Activated T-cell treated with anti-CD3 and anti-CD28 coated beads, Interleukin-2, amount 50 U/mL, for 1 hour (primary cell): ENCODE results near the gene OTUD4.

Source experiments
- DNase-seq: peaks from one replicate; pipeline ENCODE4 v3.0.0-alpha.2; 2020

OTUD4 gene

GRCh38 chr4:145103496-145103895 is 76.9 kb downstream of the OTUD4 start:
- no peak for DNase-seq

- no peak for DNase-seq
Measured at GRCh38 chr4:145102619-145103018, 77.8 kb downstream of the OTUD4 start.

- no peak for DNase-seq
Measured at GRCh38 chr4:145101091-145101490, 79.3 kb downstream of the OTUD4 start.

GRCh38 chr4:145099653-145100052 is 80.7 kb downstream of the OTUD4 start:
- DNase-seq, result no peak

GRCh38 chr4:145098675-145099037 is 81.7 kb downstream of the OTUD4 start:
- DNase-seq, result no peak

- peak; percentile 90 for DNase-seq
Measured at GRCh38 chr4:145097821-145098674, 82.3 kb downstream of the OTUD4 start, which contains the start of the genes ABCE1 and ANAPC10. ABCE1 (plus strand) TSS chr4:145098311; CDS start chr4:145104413, 6,102 bp downstream. ANAPC10 (minus strand) TSS chr4:145098196; CDS start chr4:145096099, 2,097 bp downstream.

GRCh38 chr4:145097331-145097820 is 83.0 kb downstream of the OTUD4 start:
- no peak for DNase-seq

GRCh38 chr4:145093638-145094037 is 86.8 kb downstream of the OTUD4 start:
- DNase-seq, result no peak

GRCh38 chr4:145090380-145090779 is 90.0 kb downstream of the OTUD4 start:
- DNase-seq, result no peak

- DNase-seq, result no peak
Measured at GRCh38 chr4:145083891-145084605, 96.3 kb downstream of the OTUD4 start.
